Measurements from ENCODE around the gene NCF4. TPM values are rescaled to one million over a fixed set of nuclear protein-coding genes. Genes with fewer than 3 reads are reported as not detected.

NCF4 gene
- total and polyA plus RNA-seq, 2 donors from 2014 or later, result 4.7 to 19.4 TPM

GRCh38 chr22:36874309-36874696, 13.5 kb downstream of the NCF4 start:
- Histone ChIP-seq H3K4me1 (ENCODE audit: control insufficient read depth in 2 of 3, insufficient read depth in 2 of 3, low read depth in 1 of 3, low read length in 3 of 3) (peaks cover 0 to 8% (median 4%) of the 10 kb centered on the region in 3 donors), H3K27me3 (ENCODE audit: control insufficient read depth, insufficient read depth, low read length) (no peaks in the 10 kb centered on the region), H3K27ac (ENCODE audit: low read depth in 2 of 2, low read length in 2 of 2) (peak overlapping the region; percentile 43 to 51), H3K36me3 (ENCODE audit: control insufficient read depth in 2 of 3, insufficient read depth in 3 of 3, low read length in 3 of 3) (no peaks in the 10 kb centered on the region), H3K4me3 (ENCODE audit: low read length in 3 of 3) (no peak overlapping the region), H3K9ac (ENCODE audit: low read length in 3 of 3) (peak overlapping the region in 1 of 3 donors; percentile 29), H3K9me3 (ENCODE audit: control insufficient read depth in 2 of 3, insufficient read depth in 1 of 3, low read length in 3 of 3) (no peaks in the 10 kb centered on the region)
- FAIRE-seq (no peak), DNase-seq (no peak)
- intact Hi-C loops (cut with DNase I), result no loop called here
- no peak for TF ChIP-seq CTCF (IDR thresholded peaks at IDR 0.05; ENCODE audit: borderline replicate concordance, extremely low read depth, insufficient read depth)

DNA sequence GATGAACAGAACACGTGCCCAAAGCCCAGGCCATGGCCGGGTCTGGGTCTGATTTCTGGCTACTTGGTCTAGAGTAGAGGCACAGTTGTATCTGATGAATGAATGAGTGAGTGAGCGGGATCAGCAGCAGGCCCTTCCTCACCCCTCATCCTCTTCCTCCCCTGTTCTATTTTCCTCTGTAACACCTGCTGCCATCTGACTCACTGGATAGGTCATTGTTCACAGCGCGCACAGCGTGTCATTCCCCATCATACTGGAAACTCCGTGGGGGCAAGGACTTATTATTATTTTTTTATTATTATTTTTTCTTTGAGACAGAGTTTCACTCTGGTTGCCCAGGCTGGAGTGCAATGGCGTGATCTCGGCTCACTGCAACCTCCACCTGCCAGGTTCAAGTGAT, 13.9 kb downstream of the NCF4 start:
- no peak overlapping the region for H3K9ac ChIP-seq (ENCODE audit: low read length in 3 of 3)
- no peaks in the 10 kb centered on the region for H3K36me3 ChIP-seq (ENCODE audit: control insufficient read depth in 2 of 3, insufficient read depth in 3 of 3, low read length in 3 of 3)
- intact Hi-C loops (cut with DNase I), result no loop called here
- H3K27ac ChIP-seq (ENCODE audit: low read depth in 2 of 2, low read length in 2 of 2), result no peak overlapping the region
- H3K4me1 ChIP-seq (ENCODE audit: control insufficient read depth in 2 of 3, insufficient read depth in 2 of 3, low read depth in 1 of 3, low read length in 3 of 3), result peaks cover 0 to 8% (median 4%) of the 10 kb centered on the region in 3 donors
- no peak for FAIRE-seq
- no peaks in the 10 kb centered on the region for H3K27me3 ChIP-seq (ENCODE audit: control insufficient read depth, insufficient read depth, low read length)
- no peak for DNase-seq
- no peak overlapping the region for H3K4me3 ChIP-seq (ENCODE audit: low read length in 3 of 3)
- no peak for TF ChIP-seq CTCF (IDR thresholded peaks at IDR 0.05; ENCODE audit: borderline replicate concordance, extremely low read depth, insufficient read depth)
- no peaks in the 10 kb centered on the region for H3K9me3 ChIP-seq (ENCODE audit: control insufficient read depth in 2 of 3, insufficient read depth in 1 of 3, low read length in 3 of 3)

GRCh38 chr22:36875741-36876140, 14.9 kb downstream of the NCF4 start:
- no peak for FAIRE-seq
- intact Hi-C loops (cut with DNase I), result no loop called here
- no peak overlapping the region for H3K4me3 ChIP-seq (ENCODE audit: low read length in 3 of 3)

More at GRCh38 chr22:36875741-36876140, 14.9 kb downstream of the NCF4 start:
- Histone ChIP-seq H3K27me3 (ENCODE audit: control insufficient read depth, insufficient read depth, low read length) (no peaks in the 10 kb centered on the region), H3K9ac (ENCODE audit: low read length in 3 of 3) (no peak overlapping the region), H3K27ac (ENCODE audit: low read depth in 2 of 2, low read length in 2 of 2) (no peak overlapping the region), H3K4me1 (ENCODE audit: control insufficient read depth in 2 of 3, insufficient read depth in 2 of 3, low read depth in 1 of 3, low read length in 3 of 3) (peaks cover 0 to 8% (median 4%) of the 10 kb centered on the region in 3 donors), H3K36me3 (ENCODE audit: control insufficient read depth in 2 of 3, insufficient read depth in 3 of 3, low read length in 3 of 3) (no peaks in the 10 kb centered on the region), H3K9me3 (ENCODE audit: control insufficient read depth in 2 of 3, insufficient read depth in 1 of 3, low read length in 3 of 3) (no peaks in the 10 kb centered on the region)
- no peak for DNase-seq
- no peak for TF ChIP-seq CTCF (IDR thresholded peaks at IDR 0.05; ENCODE audit: borderline replicate concordance, extremely low read depth, insufficient read depth)

All from kidney (tissue), 14 donors.